A673 (cell line): ENCODE measurements around the gene MRPS35. TPM values are rescaled to one million over a fixed set of nuclear protein-coding genes. Genes with fewer than 3 reads are reported as not detected.

Source experiments
- BruUV-seq: library from RNA; stranded (reverse); fragments of 400-500 nt; replicated peaks from 2 replicates; lab custom pipeline; 2021; lab: Mats Ljungman, UMichigan
- CTCF ChIA-PET: fragments of 300-600 bp; sonication (Branson Sonifier 250); formaldehyde crosslinking; loops from one replicate; lab custom pipeline; 2022; ENCODE audit warnings: antibody characterized with exemption; lab: Charles Lee
- POLR2A ChIA-PET: fragments of 300-600 bp; sonication (Branson Sonifier 250); formaldehyde crosslinking; loops from one replicate; lab custom pipeline; 2022; ENCODE audit warnings: antibody characterized with exemption; ENCODE audit not compliant: low non-redundant PET; lab: Charles Lee
- DNase-seq: peaks from one replicate; pipeline ENCODE4 v3.0.0-alpha.2; 2015; ENCODE audit warnings: low spot score
- H3K27ac ChIP-seq: fragments of 200-600 bp; sonication (generic); 2 replicates; pipeline ENCODE4 v1.5.1; 2016; ENCODE audit warnings: mixed run types, low read depth, mild to moderate bottlenecking, mixed read lengths, antibody characterized with exemption, low read length; ENCODE audit not compliant: poor library complexity, severe bottlenecking
- H3K27me3 ChIP-seq: fragments of 200-600 bp; sonication (generic); replicated peaks from 2 replicates; pipeline ENCODE4 v1.6.1; 2017; ENCODE audit warnings: mixed run types, low read depth, mild to moderate bottlenecking, mixed read lengths, antibody characterized with exemption, low read length; ENCODE audit not compliant: insufficient read depth, poor library complexity
- H3K36me3 ChIP-seq: fragments of 200-600 bp; sonication (generic); 2 replicates; pipeline ENCODE4 v1.6.1; 2016; ENCODE audit warnings: mixed run types, mild to moderate bottlenecking, mixed read lengths, antibody characterized with exemption, low read length; ENCODE audit not compliant: insufficient read depth, poor library complexity, severe bottlenecking
- H3K4me1 ChIP-seq: fragments of 200-600 bp; sonication (generic); 2 replicates; pipeline ENCODE4 v1.6.1; 2017; ENCODE audit warnings: mixed run types, mild to moderate bottlenecking, mixed read lengths, antibody characterized with exemption, low read length; ENCODE audit not compliant: insufficient read depth, poor library complexity, severe bottlenecking
- H3K4me3 ChIP-seq: fragments of 200-600 bp; sonication (generic); 2 replicates; pipeline ENCODE4 v1.5.1; 2016; ENCODE audit warnings: low read depth, mixed run types, mild to moderate bottlenecking, mixed read lengths, low read length; ENCODE audit not compliant: poor library complexity, severe bottlenecking
- H3K9me3 ChIP-seq: fragments of 200-600 bp; sonication (generic); 2 replicates; pipeline ENCODE4 v1.6.1; 2016; ENCODE audit warnings: mixed run types, low read depth, mild to moderate bottlenecking, mixed read lengths, antibody characterized with exemption, low read length; ENCODE audit not compliant: poor library complexity, severe bottlenecking
- CTCF ChIP-seq: fragments of 300-800, 200-600 bp; sonication (generic); conservative IDR thresholded peaks from 2 replicates; pipeline ENCODE4 v1.5.1; 2017; ENCODE audit warnings: low read depth, mild to moderate bottlenecking, antibody characterized with exemption, low read length, moderate library complexity, mixed read lengths
- EZH2 ChIP-seq: fragments of 200-600 bp; sonication (generic); IDR thresholded peaks from 2 replicates; pipeline ENCODE4 v1.6.1; 2017; ENCODE audit warnings: borderline replicate concordance, low read depth, mild to moderate bottlenecking, mixed read lengths, antibody characterized with exemption, low read length; ENCODE audit not compliant: poor library complexity, severe bottlenecking
- intact Hi-C: fragments of 100-400 bp; cut with micrococcal nuclease; formaldehyde crosslinking; loops from one replicate; pipeline ENCODE4 v1.10.0; 2022; ENCODE audit not compliant: unreplicated experiment
- total RNA-seq: library from RNA; stranded (reverse); gene quantifications from 2 replicates; pipeline ENCODE4 v1.2.3, GENCODE V29; 2021

Gene MRPS35
- total RNA-seq, 1 experiment from 2014 or later = 65.9 TPM

GRCh38 chr12:27771481-27772327, 61.1 kb downstream of the MRPS35 start:
- TF ChIP-seq EZH2 (no peak), CTCF (no peak)
- Histone ChIP-seq H3K27ac (no peak overlapping the region), H3K9me3 (no peaks in the 10 kb centered on the region), H3K4me1 (peaks cover 9% of the 10 kb centered on the region), H3K36me3 (no peaks in the 10 kb centered on the region), H3K27me3 (no peaks in the 10 kb centered on the region), H3K4me3 (no peak overlapping the region)
- BruUV-seq = no TSS peak
- POLR2A ChIA-PET = no interaction called here
- intact Hi-C loops = no loop called here
- no peak for DNase-seq
- CTCF ChIA-PET = no interaction called here

GRCh38 chr12:27772328-27773049, 61.9 kb downstream of the MRPS35 start:
- H3K4me3 ChIP-seq = no peak overlapping the region
- ChIA-PET POLR2A (no interaction called here), CTCF (no interaction called here)
- no TSS peak for BruUV-seq
- peaks cover 9% of the 10 kb centered on the region for H3K4me1 ChIP-seq
- H3K9me3 ChIP-seq = no peaks in the 10 kb centered on the region
- TF ChIP-seq EZH2 (no peak), CTCF (no peak)
- H3K36me3 ChIP-seq = no peaks in the 10 kb centered on the region
- DNase-seq = peak; percentile 18
- no peaks in the 10 kb centered on the region for H3K27me3 ChIP-seq
- no peak overlapping the region for H3K27ac ChIP-seq
- intact Hi-C loops = no loop called here

- no peaks in the 10 kb centered on the region for H3K27me3 ChIP-seq
- POLR2A ChIA-PET = no interaction called here
- intact Hi-C loops = no loop called here
- DNase-seq = no peak
- CTCF ChIA-PET = no interaction called here
- no peak overlapping the region for H3K27ac ChIP-seq
- H3K4me1 ChIP-seq = peaks cover 14% of the 10 kb centered on the region
- no peaks in the 10 kb centered on the region for H3K9me3 ChIP-seq
- TF ChIP-seq EZH2 (no peak), CTCF (no peak)
- no peaks in the 10 kb centered on the region for H3K36me3 ChIP-seq
- no peak overlapping the region for H3K4me3 ChIP-seq
- BruUV-seq = no TSS peak
These were observed 66.5 kb downstream of the MRPS35 start for GRCh38 chr12:27777141-27777540.
